Measurements from ENCODE around the gene CRYL1. TPM values are rescaled to one million over a fixed set of nuclear protein-coding genes. Genes with fewer than 3 reads are reported as not detected.

Gene CRYL1
- total RNA-seq, 6 donors from 2014 or later: 22.2 to 38.9 (median 28.7) TPM

GRCh38 chr13:20534038-20534608, 8.5 kb upstream of the CRYL1 start:
- Histone ChIP-seq H3K9me3 (peaks cover 0 to 7% (median 2%) of the 10 kb centered on the region in 4 donors), H3K4me3 (no peak overlapping the region), H3K36me3 (no peaks in the 10 kb centered on the region), H3K4me1 (no peaks in the 10 kb centered on the region), H3K27ac (no peak overlapping the region), H3K27me3 (no peaks in the 10 kb centered on the region)
- WGBS, 2 donors: 81 to 87% methylated on average over 10 of the region's 10 CpGs
- DNase-seq: no peak
- ATAC-seq (ENCODE audit: low FRiP score in 2 of 2): no peak
- TF ChIP-seq CTCF (IDR thresholded peaks at IDR 0.05) (no peak), EP300 (IDR thresholded peaks at IDR 0.05) (no peak), POLR2AphosphoS5 (IDR thresholded peaks at IDR 0.05) (no peak), POLR2A (IDR thresholded peaks at IDR 0.05) (no peak)

GRCh38 chr13:20528452-20528851, 2.8 kb upstream of the CRYL1 start:
- Histone ChIP-seq H3K27ac (no peak overlapping the region), H3K9me3 (no peaks in the 10 kb centered on the region), H3K4me1 (peaks cover 8 to 18% (median 16%) of the 10 kb centered on the region in 4 donors), H3K4me3 (no peak overlapping the region), H3K27me3 (no peaks in the 10 kb centered on the region), H3K36me3 (no peaks in the 10 kb centered on the region)
- 83 to 85% methylated on average over 2 of the region's 2 CpGs for WGBS, 2 donors
- DNase-seq (no peak), ATAC-seq (ENCODE audit: low FRiP score in 2 of 2) (no peak)
- TF ChIP-seq POLR2AphosphoS5 (IDR thresholded peaks at IDR 0.05) (no peak), POLR2A (IDR thresholded peaks at IDR 0.05) (no peak), EP300 (IDR thresholded peaks at IDR 0.05) (no peak), CTCF (IDR thresholded peaks at IDR 0.05) (no peak)

- H3K27ac ChIP-seq: peak overlapping the region; percentile 84 to 95 (median 90)
- no peak for ATAC-seq (ENCODE audit: low FRiP score in 2 of 2)
- H3K9me3 ChIP-seq: no peaks in the 10 kb centered on the region
- no peaks in the 10 kb centered on the region for H3K27me3 ChIP-seq
- WGBS, 2 donors: 38 to 50% methylated on average over 6 of the region's 6 CpGs
- no peaks in the 10 kb centered on the region for H3K36me3 ChIP-seq
- no peak for DNase-seq
- peak overlapping the region in 3 of 4 donors; percentile 86 to 96 (median 92) for H3K4me3 ChIP-seq
- TF ChIP-seq CTCF (IDR thresholded peaks at IDR 0.05) (no peak), POLR2AphosphoS5 (IDR thresholded peaks at IDR 0.05) (no peak), EP300 (IDR thresholded peaks at IDR 0.05) (no peak), POLR2A (IDR thresholded peaks at IDR 0.05) (no peak)
- H3K4me1 ChIP-seq: peaks cover 8 to 18% (median 16%) of the 10 kb centered on the region in 4 donors
Measured at GRCh38 chr13:20526664-20527063, 1.0 kb upstream of the CRYL1 start.

GRCh38 chr13:20525144-20525600, 485 bp downstream of the CRYL1 start:
- WGBS, 2 donors: 3 to 20% methylated on average over 1 to 23 of the region's 37 CpGs
- TF ChIP-seq POLR2AphosphoS5 (IDR thresholded peaks at IDR 0.05) (no peak), CTCF (IDR thresholded peaks at IDR 0.05) (peak in 1 of 6 experiments; percentile 10)
- H3K27me3 ChIP-seq: no peaks in the 10 kb centered on the region
- peaks cover 8 to 18% (median 16%) of the 10 kb centered on the region in 4 donors for H3K4me1 ChIP-seq
- ATAC-seq (ENCODE audit: low FRiP score in 2 of 2): peak; percentile 3 to 31
- H3K4me3 ChIP-seq: peak overlapping the region; percentile 69 to 96 (median 89)
- DNase-seq: peak in 1 of 2 donors; percentile 44
- no peaks in the 10 kb centered on the region for H3K9me3 ChIP-seq
- H3K36me3 ChIP-seq: no peaks in the 10 kb centered on the region
- peak overlapping the region; percentile 84 to 95 (median 90) for H3K27ac ChIP-seq
